PFSK-1 (cell line): ENCODE results near the gene CCDC158.

Source experiments
- FOXP2 ChIP-seq: optimal IDR thresholded peaks from 2 replicates; pipeline ENCODE3; 2011; ENCODE audit warnings: borderline replicate concordance, control low read depth, inconsistent platforms; ENCODE audit not compliant: insufficient read depth; ENCODE audit errors: extremely low read length, extremely low read depth
- POLR2AphosphoS5 ChIP-seq: IDR thresholded peaks from 2 replicates; pipeline ENCODE4 v1.6.1; 2012; ENCODE audit warnings: low read depth, mild to moderate bottlenecking, control low read depth, low read length, moderate library complexity
- SIN3A ChIP-seq: IDR thresholded peaks from 2 replicates; pipeline ENCODE4 v1.6.1; 2012; ENCODE audit warnings: mild to moderate bottlenecking, low read length, moderate library complexity, borderline replicate concordance; ENCODE audit not compliant: insufficient read depth
- TAF1 ChIP-seq: IDR thresholded peaks from 2 replicates; pipeline ENCODE4 v1.6.1; 2012; ENCODE audit warnings: low read length, control low read depth, borderline replicate concordance; ENCODE audit not compliant: insufficient read depth
- TF ChIP-seq, protein P1 (sequence below), 2 experiments: IDR thresholded peaks; 2 replicates each; pipeline versions ENCODE4 v1.6.1 to v1.8.0; 2011 to 2012; ENCODE audit warnings: low read depth in 2 of 2, low read length in 2 of 2, control low read depth in 1 of 2, inconsistent platforms in 1 of 2, mild to moderate bottlenecking in 1 of 2, moderate library complexity in 1 of 2; ENCODE audit not compliant: insufficient read depth in 1 of 2

The CCDC158 gene

DNA sequence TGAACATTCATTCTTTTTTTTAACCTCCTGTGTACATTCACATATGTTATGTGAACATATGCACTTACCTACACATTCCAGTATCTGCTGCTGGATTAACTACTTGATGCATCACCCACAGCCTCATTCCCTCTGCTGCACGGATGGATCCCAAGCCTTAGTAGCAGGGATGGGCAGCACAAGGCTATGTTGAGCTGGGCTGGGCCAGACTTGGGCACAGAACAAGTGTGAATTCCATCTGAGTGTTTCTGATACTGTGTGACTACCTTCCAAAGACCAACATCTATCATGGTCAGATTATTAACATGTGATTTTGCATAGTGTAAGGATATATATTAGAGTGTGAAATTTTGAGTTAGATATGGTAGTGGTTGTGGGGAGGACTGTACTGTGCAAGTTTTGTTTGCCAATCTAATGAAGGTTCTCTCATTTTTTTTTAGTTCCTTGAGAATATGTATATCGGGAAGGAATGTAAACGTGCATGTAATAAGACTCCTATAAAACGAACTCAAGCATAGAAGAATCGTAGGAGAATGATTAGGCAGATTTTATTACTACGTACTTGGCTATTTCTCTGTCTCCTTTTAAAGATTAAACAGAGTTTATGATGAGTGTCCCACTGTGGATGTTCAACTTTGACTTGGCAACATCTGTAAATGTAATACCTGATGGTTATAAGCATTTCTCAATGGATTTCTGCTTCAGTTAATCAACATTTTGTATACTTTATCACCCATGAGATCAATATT, 137.8 kb downstream of the CCDC158 start:
- TF ChIP-seq SIN3A = no peak
- TF ChIP-seq TAF1 = no peak
- TF ChIP-seq, protein P1, sequence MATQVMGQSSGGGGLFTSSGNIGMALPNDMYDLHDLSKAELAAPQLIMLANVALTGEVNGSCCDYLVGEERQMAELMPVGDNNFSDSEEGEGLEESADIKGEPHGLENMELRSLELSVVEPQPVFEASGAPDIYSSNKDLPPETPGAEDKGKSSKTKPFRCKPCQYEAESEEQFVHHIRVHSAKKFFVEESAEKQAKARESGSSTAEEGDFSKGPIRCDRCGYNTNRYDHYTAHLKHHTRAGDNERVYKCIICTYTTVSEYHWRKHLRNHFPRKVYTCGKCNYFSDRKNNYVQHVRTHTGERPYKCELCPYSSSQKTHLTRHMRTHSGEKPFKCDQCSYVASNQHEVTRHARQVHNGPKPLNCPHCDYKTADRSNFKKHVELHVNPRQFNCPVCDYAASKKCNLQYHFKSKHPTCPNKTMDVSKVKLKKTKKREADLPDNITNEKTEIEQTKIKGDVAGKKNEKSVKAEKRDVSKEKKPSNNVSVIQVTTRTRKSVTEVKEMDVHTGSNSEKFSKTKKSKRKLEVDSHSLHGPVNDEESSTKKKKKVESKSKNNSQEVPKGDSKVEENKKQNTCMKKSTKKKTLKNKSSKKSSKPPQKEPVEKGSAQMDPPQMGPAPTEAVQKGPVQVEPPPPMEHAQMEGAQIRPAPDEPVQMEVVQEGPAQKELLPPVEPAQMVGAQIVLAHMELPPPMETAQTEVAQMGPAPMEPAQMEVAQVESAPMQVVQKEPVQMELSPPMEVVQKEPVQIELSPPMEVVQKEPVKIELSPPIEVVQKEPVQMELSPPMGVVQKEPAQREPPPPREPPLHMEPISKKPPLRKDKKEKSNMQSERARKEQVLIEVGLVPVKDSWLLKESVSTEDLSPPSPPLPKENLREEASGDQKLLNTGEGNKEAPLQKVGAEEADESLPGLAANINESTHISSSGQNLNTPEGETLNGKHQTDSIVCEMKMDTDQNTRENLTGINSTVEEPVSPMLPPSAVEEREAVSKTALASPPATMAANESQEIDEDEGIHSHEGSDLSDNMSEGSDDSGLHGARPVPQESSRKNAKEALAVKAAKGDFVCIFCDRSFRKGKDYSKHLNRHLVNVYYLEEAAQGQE (IDR thresholded peaks at IDR 0.05; ENCODE audit: insufficient read depth in 1 of 2, low read depth in 2 of 2, low read length in 2 of 2) = no peak
- TF ChIP-seq FOXP2 = no peak
- no peak for TF ChIP-seq POLR2AphosphoS5

DNA sequence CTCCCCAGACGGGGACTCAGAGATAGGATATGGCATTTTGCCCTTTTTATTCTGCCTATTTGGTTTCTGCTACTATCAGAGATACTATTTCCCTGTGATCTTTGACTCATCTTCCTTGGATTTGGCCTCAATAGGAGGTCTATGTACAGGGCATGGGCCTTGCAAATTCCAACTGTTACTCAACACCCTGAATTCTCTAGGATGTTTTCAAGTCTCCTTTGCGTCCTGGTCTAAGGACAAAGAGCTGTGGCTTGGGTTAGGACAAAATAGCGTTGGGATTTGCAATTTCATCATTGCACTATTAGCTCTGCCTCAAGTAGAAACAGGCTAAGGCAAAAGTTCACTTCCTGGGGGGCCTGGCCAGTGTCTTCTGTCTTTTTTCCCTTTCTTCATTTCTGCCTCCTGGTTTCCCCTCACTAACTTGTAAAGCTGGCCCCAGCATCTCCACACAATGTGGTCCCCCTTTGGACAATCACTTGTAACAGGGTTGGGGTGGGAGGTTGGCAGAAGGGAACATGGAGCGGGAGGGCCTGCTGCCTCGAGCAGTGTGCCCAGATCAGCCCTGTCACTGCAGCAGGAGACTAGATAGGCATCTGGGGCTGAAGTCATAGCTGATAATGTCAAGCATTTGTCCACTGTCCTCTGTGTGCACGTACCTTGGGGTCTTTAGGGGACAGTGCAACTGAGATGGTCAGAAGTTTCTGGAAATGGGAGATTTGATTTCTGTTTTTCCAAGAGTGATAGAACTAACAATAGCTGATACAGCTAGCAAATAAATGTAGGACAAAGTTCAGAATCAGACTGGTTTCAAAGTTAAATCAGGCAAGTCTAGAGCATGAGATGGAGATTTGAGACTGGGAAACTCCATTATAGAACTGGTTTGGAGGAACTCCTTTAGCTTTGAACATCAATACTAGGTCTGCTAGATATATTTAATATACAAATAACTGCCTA, 140.2 kb downstream of the CCDC158 start:
- TF ChIP-seq SIN3A (no peak), TAF1 (no peak), POLR2AphosphoS5 (no peak), FOXP2 (no peak)
- TF ChIP-seq, protein P1 (IDR thresholded peaks at IDR 0.05; ENCODE audit: insufficient read depth in 1 of 2, low read depth in 2 of 2, low read length in 2 of 2) = no peak

DNA sequence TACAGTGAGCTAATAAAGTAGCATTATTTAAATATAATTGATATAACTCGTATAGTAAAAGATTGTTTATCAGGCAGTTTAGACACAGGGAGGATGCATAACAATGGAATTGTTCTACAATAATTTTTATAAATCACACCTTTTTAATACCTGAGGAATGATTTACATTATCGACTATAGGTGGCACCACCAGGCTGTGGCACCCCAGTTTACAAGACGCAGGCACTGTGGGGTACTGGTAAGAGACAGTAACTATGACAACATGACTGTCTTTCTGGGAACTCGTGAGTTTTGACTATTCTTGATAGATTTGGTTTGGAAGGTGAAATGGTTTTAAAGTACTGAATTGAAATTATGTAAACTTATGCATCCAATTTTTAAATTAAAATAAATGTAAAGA, 141.5 kb downstream of the CCDC158 start:
- TF ChIP-seq TAF1 (no peak), FOXP2 (no peak), POLR2AphosphoS5 (no peak), SIN3A (no peak)
- TF ChIP-seq, protein P1 (IDR thresholded peaks at IDR 0.05; ENCODE audit: insufficient read depth in 1 of 2, low read depth in 2 of 2, low read length in 2 of 2) = no peak

DNA sequence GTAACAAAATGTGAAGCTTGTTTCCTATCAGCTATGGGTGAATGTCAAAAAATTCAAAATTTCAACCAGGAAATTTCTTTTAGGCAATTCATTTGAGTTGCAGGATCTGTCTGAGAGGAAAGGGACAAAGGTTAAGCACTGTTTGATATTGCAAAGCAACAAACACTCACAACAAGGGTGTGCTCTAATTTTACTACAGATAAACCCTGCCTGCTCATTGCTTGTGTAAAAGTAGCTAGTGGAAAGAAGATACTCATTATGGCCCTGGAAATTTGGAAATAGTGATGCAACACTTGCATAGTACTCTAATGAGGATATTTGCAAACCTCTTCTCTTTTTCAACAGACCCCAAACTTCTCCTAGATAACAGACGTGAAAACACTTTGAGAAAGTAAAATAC, 142.4 kb downstream of the CCDC158 start:
- TF ChIP-seq SIN3A (no peak), POLR2AphosphoS5 (no peak), FOXP2 (no peak), TAF1 (no peak)
- TF ChIP-seq, protein P1 (IDR thresholded peaks at IDR 0.05; ENCODE audit: insufficient read depth in 1 of 2, low read depth in 2 of 2, low read length in 2 of 2) = no peak
